ENCODE results near the gene TOM1.

- TF ChIP-seq CTCF (IDR thresholded peaks at IDR 0.05; ENCODE audit: low read depth, low read length, missing input control) (no peak), JUND (IDR thresholded peaks at IDR 0.05) (no peak), REST (IDR thresholded peaks at IDR 0.05) (no peak), YY1 (IDR thresholded peaks at IDR 0.05) (no peak), MAX (IDR thresholded peaks at IDR 0.05) (no peak)
Observed at GRCh38 chr22:35296051-35296450, 3.6 kb upstream of the TOM1 start.

All from liver (tissue), 3 donors.